ENCODE results near the gene WNT3A. TPM values are rescaled to one million over a fixed set of nuclear protein-coding genes. Genes with fewer than 3 reads are reported as not detected.

Gene WNT3A
- total and polyA plus RNA-seq, 2 donors: 0.02 TPM; not detected in 1

- no peaks in the 10 kb centered on the region for H3K27me3 ChIP-seq (ENCODE audit: control insufficient read depth in 2 of 2, insufficient read depth in 1 of 2, low read length in 1 of 2)
- H3K4me3 ChIP-seq (ENCODE audit: low read length in 2 of 2): peak overlapping the region; percentile 93 to 95
- H3K36me3 ChIP-seq (ENCODE audit: control insufficient read depth in 2 of 2, insufficient read depth in 2 of 2, low read length in 1 of 2): peaks cover 21 to 27% of the 10 kb centered on the region in 2 donors
- DNase-seq (ENCODE audit: low read depth in 6 of 9, low spot score in 9 of 9): peak in 1 of 9 donors; percentile 23
- H3K27ac ChIP-seq (ENCODE audit: low read depth in 1 of 2, low read length in 1 of 2): peak overlapping the region in 1 of 2 donors; percentile 47
- 62% methylated on average over 3 of the region's 3 CpGs for WGBS
- peaks cover 35 to 57% of the 10 kb centered on the region in 2 donors for H3K4me1 ChIP-seq (ENCODE audit: control insufficient read depth in 2 of 2, insufficient read depth in 2 of 2, low read length in 2 of 2)
- H3K9me3 ChIP-seq (ENCODE audit: control insufficient read depth in 2 of 2, insufficient read depth in 1 of 2, low read length in 1 of 2): no peaks in the 10 kb centered on the region
Measured at GRCh38 chr1:228084325-228084724, 77.5 kb downstream of the WNT3A start.

- 93% methylated on average over 5 of the region's 5 CpGs for WGBS
- DNase-seq (ENCODE audit: low read depth in 6 of 9, low spot score in 9 of 9): no peak
- Histone ChIP-seq H3K27me3 (ENCODE audit: control insufficient read depth in 2 of 2, insufficient read depth in 1 of 2, low read length in 1 of 2) (no peaks in the 10 kb centered on the region), H3K4me3 (ENCODE audit: low read length in 2 of 2) (peak overlapping the region in 1 of 2 donors; percentile 95), H3K27ac (ENCODE audit: low read depth in 1 of 2, low read length in 1 of 2) (no peak overlapping the region), H3K9me3 (ENCODE audit: control insufficient read depth in 2 of 2, insufficient read depth in 1 of 2, low read length in 1 of 2) (no peaks in the 10 kb centered on the region), H3K36me3 (ENCODE audit: control insufficient read depth in 2 of 2, insufficient read depth in 2 of 2, low read length in 1 of 2) (peaks cover 22 to 31% of the 10 kb centered on the region in 2 donors), H3K4me1 (ENCODE audit: control insufficient read depth in 2 of 2, insufficient read depth in 2 of 2, low read length in 2 of 2) (peaks cover 39 to 62% of the 10 kb centered on the region in 2 donors)
Measured at GRCh38 chr1:228084797-228085196, 78.0 kb downstream of the WNT3A start.

GRCh38 chr1:228085287-228085951 is 78.6 kb downstream of the WNT3A start:
- H3K4me1 ChIP-seq (ENCODE audit: control insufficient read depth in 2 of 2, insufficient read depth in 2 of 2, low read length in 2 of 2): peaks cover 45 to 68% of the 10 kb centered on the region in 2 donors
- peak overlapping the region in 1 of 2 donors; percentile 18 for H3K27ac ChIP-seq (ENCODE audit: low read depth in 1 of 2, low read length in 1 of 2)
- 87% methylated on average over 6 of the region's 6 CpGs for WGBS
- H3K4me3 ChIP-seq (ENCODE audit: low read length in 2 of 2): no peak overlapping the region
- H3K9me3 ChIP-seq (ENCODE audit: control insufficient read depth in 2 of 2, insufficient read depth in 1 of 2, low read length in 1 of 2): no peaks in the 10 kb centered on the region
- DNase-seq (ENCODE audit: low read depth in 6 of 9, low spot score in 9 of 9): no peak
- H3K27me3 ChIP-seq (ENCODE audit: control insufficient read depth in 2 of 2, insufficient read depth in 1 of 2, low read length in 1 of 2): no peaks in the 10 kb centered on the region
- peaks cover 22 to 31% of the 10 kb centered on the region in 2 donors for H3K36me3 ChIP-seq (ENCODE audit: control insufficient read depth in 2 of 2, insufficient read depth in 2 of 2, low read length in 1 of 2)

GRCh38 chr1:228087771-228088251 is 81.0 kb downstream of the WNT3A start:
- Histone ChIP-seq H3K4me1 (ENCODE audit: control insufficient read depth in 2 of 2, insufficient read depth in 2 of 2, low read length in 2 of 2) (peaks cover 45 to 67% of the 10 kb centered on the region in 2 donors), H3K4me3 (ENCODE audit: low read length in 2 of 2) (no peak overlapping the region), H3K9me3 (ENCODE audit: control insufficient read depth in 2 of 2, insufficient read depth in 1 of 2, low read length in 1 of 2) (peaks cover 0 to 8% of the 10 kb centered on the region in 2 donors), H3K36me3 (ENCODE audit: control insufficient read depth in 2 of 2, insufficient read depth in 2 of 2, low read length in 1 of 2) (peaks cover 33 to 38% of the 10 kb centered on the region in 2 donors), H3K27me3 (ENCODE audit: control insufficient read depth in 2 of 2, insufficient read depth in 1 of 2, low read length in 1 of 2) (no peaks in the 10 kb centered on the region), H3K27ac (ENCODE audit: low read depth in 1 of 2, low read length in 1 of 2) (peak overlapping the region in 1 of 2 donors; percentile 26)
- DNase-seq (ENCODE audit: low read depth in 6 of 9, low spot score in 9 of 9): no peak
- WGBS: 71% methylated on average over 7 of the region's 7 CpGs

- Histone ChIP-seq H3K4me1 (ENCODE audit: control insufficient read depth in 2 of 2, insufficient read depth in 2 of 2, low read length in 2 of 2) (peaks cover 44 to 67% of the 10 kb centered on the region in 2 donors), H3K27me3 (ENCODE audit: control insufficient read depth in 2 of 2, insufficient read depth in 1 of 2, low read length in 1 of 2) (no peaks in the 10 kb centered on the region), H3K27ac (ENCODE audit: low read depth in 1 of 2, low read length in 1 of 2) (no peak overlapping the region), H3K9me3 (ENCODE audit: control insufficient read depth in 2 of 2, insufficient read depth in 1 of 2, low read length in 1 of 2) (peaks cover 2 to 18% of the 10 kb centered on the region in 2 donors), H3K36me3 (ENCODE audit: control insufficient read depth in 2 of 2, insufficient read depth in 2 of 2, low read length in 1 of 2) (peaks cover 38 to 41% of the 10 kb centered on the region in 2 donors), H3K4me3 (ENCODE audit: low read length in 2 of 2) (no peak overlapping the region)
- DNase-seq (ENCODE audit: low read depth in 6 of 9, low spot score in 9 of 9): no peak
- WGBS: 88% methylated on average over 21 of the region's 21 CpGs
Measured at GRCh38 chr1:228088586-228089498, 82.0 kb downstream of the WNT3A start.

- WGBS: 72% methylated on average over 12 of the region's 12 CpGs
- DNase-seq (ENCODE audit: low read depth in 6 of 9, low spot score in 9 of 9): no peak
- Histone ChIP-seq H3K27me3 (ENCODE audit: control insufficient read depth in 2 of 2, insufficient read depth in 1 of 2, low read length in 1 of 2) (no peaks in the 10 kb centered on the region), H3K4me3 (ENCODE audit: low read length in 2 of 2) (no peak overlapping the region), H3K36me3 (ENCODE audit: control insufficient read depth in 2 of 2, insufficient read depth in 2 of 2, low read length in 1 of 2) (peaks cover 38 to 40% of the 10 kb centered on the region in 2 donors), H3K27ac (ENCODE audit: low read depth in 1 of 2, low read length in 1 of 2) (no peak overlapping the region), H3K4me1 (ENCODE audit: control insufficient read depth in 2 of 2, insufficient read depth in 2 of 2, low read length in 2 of 2) (peaks cover 35 to 58% of the 10 kb centered on the region in 2 donors), H3K9me3 (ENCODE audit: control insufficient read depth in 2 of 2, insufficient read depth in 1 of 2, low read length in 1 of 2) (peaks cover 10 to 27% of the 10 kb centered on the region in 2 donors)
Measured at GRCh38 chr1:228089519-228090380, 83.0 kb downstream of the WNT3A start.

- Histone ChIP-seq H3K4me1 (ENCODE audit: control insufficient read depth in 2 of 2, insufficient read depth in 2 of 2, low read length in 2 of 2) (peaks cover 32 to 49% of the 10 kb centered on the region in 2 donors), H3K27ac (ENCODE audit: low read depth in 1 of 2, low read length in 1 of 2) (peak overlapping the region in 1 of 2 donors; percentile 19)
Measured at GRCh38 chr1:228090613-228091081, 83.8 kb downstream of the WNT3A start.

GRCh38 chr1:228091084-228091483 is 84.3 kb downstream of the WNT3A start:
- peaks cover 36 to 51% of the 10 kb centered on the region in 2 donors for H3K36me3 ChIP-seq (ENCODE audit: control insufficient read depth in 2 of 2, insufficient read depth in 2 of 2, low read length in 1 of 2)
- DNase-seq (ENCODE audit: low read depth in 6 of 9, low spot score in 9 of 9): no peak
- no peak overlapping the region for H3K4me3 ChIP-seq (ENCODE audit: low read length in 2 of 2)
- H3K4me1 ChIP-seq (ENCODE audit: control insufficient read depth in 2 of 2, insufficient read depth in 2 of 2, low read length in 2 of 2): peaks cover 32 to 45% of the 10 kb centered on the region in 2 donors
- peaks cover 15 to 39% of the 10 kb centered on the region in 2 donors for H3K9me3 ChIP-seq (ENCODE audit: control insufficient read depth in 2 of 2, insufficient read depth in 1 of 2, low read length in 1 of 2)
- no peak overlapping the region for H3K27ac ChIP-seq (ENCODE audit: low read depth in 1 of 2, low read length in 1 of 2)
- 89% methylated on average over 4 of the region's 4 CpGs for WGBS
- no peaks in the 10 kb centered on the region for H3K27me3 ChIP-seq (ENCODE audit: control insufficient read depth in 2 of 2, insufficient read depth in 1 of 2, low read length in 1 of 2)

More at GRCh38 chr1:228090613-228091081, 83.8 kb downstream of the WNT3A start:
- no peak for DNase-seq (ENCODE audit: low read depth in 6 of 9, low spot score in 9 of 9)
- WGBS: 32% methylated on average over 2 of the region's 2 CpGs
- Histone ChIP-seq H3K36me3 (ENCODE audit: control insufficient read depth in 2 of 2, insufficient read depth in 2 of 2, low read length in 1 of 2) (peaks cover 37 to 47% of the 10 kb centered on the region in 2 donors), H3K27me3 (ENCODE audit: control insufficient read depth in 2 of 2, insufficient read depth in 1 of 2, low read length in 1 of 2) (no peaks in the 10 kb centered on the region), H3K9me3 (ENCODE audit: control insufficient read depth in 2 of 2, insufficient read depth in 1 of 2, low read length in 1 of 2) (peaks cover 15 to 36% of the 10 kb centered on the region in 2 donors), H3K4me3 (ENCODE audit: low read length in 2 of 2) (no peak overlapping the region)
